NT2/D1 (cell line): ENCODE data around the gene DEDD.

Experiments used
- SUZ12 ChIP-seq: IDR thresholded peaks from 2 replicates; pipeline ENCODE4 v1.6.1; 2011; ENCODE audit not compliant: insufficient read length, insufficient read depth; ENCODE audit errors: extremely low read depth
- YY1 ChIP-seq: IDR thresholded peaks from 2 replicates; pipeline ENCODE4 v1.6.1; 2011; ENCODE audit not compliant: insufficient read length, insufficient read depth
- ZNF274 ChIP-seq: IDR thresholded peaks from 2 replicates; pipeline ENCODE4 v1.6.1; 2011; ENCODE audit warnings: mild to moderate bottlenecking, low read depth, low read length

- TF ChIP-seq YY1 (no peak), SUZ12 (no peak), ZNF274 (no peak)
Measured at GRCh38 chr1:161115132-161115711, 17.2 kb downstream of the DEDD start.
